Smooth muscle cell (in vitro differentiated cells): ENCODE measurements around the gene ST3GAL4. TPM values are rescaled to one million over a fixed set of nuclear protein-coding genes. Genes with fewer than 3 reads are reported as not detected.
A peak's percentile ranks its signal among the peaks of the same experiment; 100 is the strongest.

Experiments used
- DNase-seq: peaks from one replicate; lab custom pipeline; 2025; ENCODE audit not compliant: unreplicated experiment; lab: John Stamatoyannopoulos, UW
- H2AFZ ChIP-seq: fragments of 200-600 bp; sonication (generic); 2 replicates; pipeline ENCODE4 v1.6.0; 2016; ENCODE audit warnings: antibody characterized with exemption, low read depth, mild to moderate bottlenecking
- H3F3A ChIP-seq: fragments of 200-600 bp; sonication (generic); 2 replicates; pipeline ENCODE4 v1.6.0; 2017; ENCODE audit warnings: antibody characterized with exemption, low read depth
- H3K27ac ChIP-seq: fragments of 200-600 bp; sonication (generic); 2 replicates; pipeline ENCODE4 v1.5.1; 2016; ENCODE audit warnings: low read depth, mild to moderate bottlenecking
- H3K27me3 ChIP-seq: fragments of 200-600 bp; sonication (generic); 2 replicates; pipeline ENCODE4 v1.6.1; 2016; ENCODE audit warnings: low read depth, mild to moderate bottlenecking
- H3K36me3 ChIP-seq: fragments of 200-600 bp; sonication (generic); 2 replicates; pipeline ENCODE4 v1.5.1; 2016; ENCODE audit warnings: low read depth
- H3K4me1 ChIP-seq: fragments of 200-600 bp; sonication (generic); 2 replicates; pipeline ENCODE4 v1.5.1; 2016; ENCODE audit warnings: low read depth
- H3K4me2 ChIP-seq: fragments of 200-600 bp; sonication (generic); 2 replicates; pipeline ENCODE4 v1.6.0; 2016; ENCODE audit warnings: mild to moderate bottlenecking
- H3K4me3 ChIP-seq: fragments of 200-600 bp; sonication (generic); 2 replicates; pipeline ENCODE4 v1.5.1; 2016; ENCODE audit warnings: mild to moderate bottlenecking
- H3K79me2 ChIP-seq: fragments of 200-600 bp; sonication (generic); 2 replicates; pipeline ENCODE4 v1.6.0; 2016; ENCODE audit warnings: low read depth, mild to moderate bottlenecking
- H3K9ac ChIP-seq: fragments of 200-600 bp; sonication (generic); 2 replicates; pipeline ENCODE4 v1.6.0; 2016; ENCODE audit warnings: low read depth
- H3K9me3 ChIP-seq: fragments of 200-600 bp; sonication (generic); replicated peaks from 2 replicates; pipeline ENCODE4 v1.5.1; 2016; ENCODE audit warnings: low read depth
- H4K20me1 ChIP-seq: fragments of 200-600 bp; sonication (generic); 2 replicates; pipeline ENCODE4 v1.6.0; 2016; ENCODE audit warnings: low read depth
- WGBS: methylation state at CpG from one replicate; pipeline ENCODE4 v1.1.7; 2016; ENCODE audit warnings: low lambda C conversion rate; 5-methylcytosine and 5-hydroxymethylcytosine counted together
- polyA plus RNA-seq: library from polyadenylated mRNA; unstranded; fragments of >200 nt; fragmentation: Nextera tagmentation; extraction: Ambion mirVana; gene quantifications from 2 replicates; pipeline ENCODE4 v1.2.1, GENCODE V29; 2016
- total RNA-seq: library from RNA; depleted of rRNA; stranded (reverse); fragments of >200 nt; gene quantifications from 2 replicates; pipeline ENCODE4 v1.2.3, GENCODE V29; 2014
- TF ChIP-seq, protein P1 (sequence below): fragments of 200-600 bp; sonication (generic); IDR thresholded peaks from 2 replicates; pipeline ENCODE4 v1.5.1; 2017; ENCODE audit warnings: borderline replicate concordance, mild to moderate bottlenecking, antibody characterized with exemption; ENCODE audit not compliant: insufficient read depth, poor library complexity, severe bottlenecking

Gene ST3GAL4
- total and polyA plus RNA-seq, 2 experiments from 2014 or later: 60.3 to 60.9 TPM

- DNase-seq: no peak
- no peaks in the 10 kb centered on the region for H4K20me1 ChIP-seq
- no peak overlapping the region for H3K27ac ChIP-seq
- no peaks in the 10 kb centered on the region for H3F3A ChIP-seq
- H3K4me1 ChIP-seq: peaks cover 5% of the 10 kb centered on the region
- no peaks in the 10 kb centered on the region for H3K79me2 ChIP-seq
- TF ChIP-seq, protein P1, sequence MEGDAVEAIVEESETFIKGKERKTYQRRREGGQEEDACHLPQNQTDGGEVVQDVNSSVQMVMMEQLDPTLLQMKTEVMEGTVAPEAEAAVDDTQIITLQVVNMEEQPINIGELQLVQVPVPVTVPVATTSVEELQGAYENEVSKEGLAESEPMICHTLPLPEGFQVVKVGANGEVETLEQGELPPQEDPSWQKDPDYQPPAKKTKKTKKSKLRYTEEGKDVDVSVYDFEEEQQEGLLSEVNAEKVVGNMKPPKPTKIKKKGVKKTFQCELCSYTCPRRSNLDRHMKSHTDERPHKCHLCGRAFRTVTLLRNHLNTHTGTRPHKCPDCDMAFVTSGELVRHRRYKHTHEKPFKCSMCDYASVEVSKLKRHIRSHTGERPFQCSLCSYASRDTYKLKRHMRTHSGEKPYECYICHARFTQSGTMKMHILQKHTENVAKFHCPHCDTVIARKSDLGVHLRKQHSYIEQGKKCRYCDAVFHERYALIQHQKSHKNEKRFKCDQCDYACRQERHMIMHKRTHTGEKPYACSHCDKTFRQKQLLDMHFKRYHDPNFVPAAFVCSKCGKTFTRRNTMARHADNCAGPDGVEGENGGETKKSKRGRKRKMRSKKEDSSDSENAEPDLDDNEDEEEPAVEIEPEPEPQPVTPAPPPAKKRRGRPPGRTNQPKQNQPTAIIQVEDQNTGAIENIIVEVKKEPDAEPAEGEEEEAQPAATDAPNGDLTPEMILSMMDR: no peak
- WGBS: 94% methylated on average over 9 of the region's 10 CpGs
- H3K36me3 ChIP-seq: no peaks in the 10 kb centered on the region
- no peak overlapping the region for H3K4me3 ChIP-seq
- H3K9ac ChIP-seq: no peak overlapping the region
- peaks cover 4% of the 10 kb centered on the region for H3K27me3 ChIP-seq
- H2AFZ ChIP-seq: no peak overlapping the region
- H3K9me3 ChIP-seq: no peaks in the 10 kb centered on the region
- no peak overlapping the region for H3K4me2 ChIP-seq
Observed at GRCh38 chr11:126446581-126446980, 91.1 kb downstream of the ST3GAL4 start.

DNA sequence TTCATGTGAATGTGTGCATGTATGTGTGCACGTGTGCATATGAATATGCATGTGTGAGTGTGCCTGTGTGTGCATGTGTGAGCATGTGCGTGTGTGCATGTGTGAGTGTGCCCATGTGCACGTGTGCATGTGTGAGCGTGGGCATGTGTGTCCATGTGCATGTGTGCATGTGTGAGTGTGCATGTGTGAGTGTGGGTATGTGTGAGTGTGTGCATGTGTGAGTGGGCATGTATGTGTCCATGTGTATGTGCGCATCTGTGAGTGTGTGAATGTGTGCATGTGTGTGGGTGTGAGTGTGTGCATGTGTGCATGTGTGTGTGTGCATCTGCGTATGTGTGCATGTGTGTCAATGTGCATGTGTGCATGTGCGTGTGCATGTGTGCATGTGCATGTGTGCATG is 94.7 kb downstream of the ST3GAL4 start:
- Histone ChIP-seq H3K4me3 (no peak overlapping the region), H3K27me3 (no peaks in the 10 kb centered on the region), H3K9ac (no peak overlapping the region), H3K79me2 (no peaks in the 10 kb centered on the region), H3K36me3 (no peaks in the 10 kb centered on the region), H3K9me3 (no peaks in the 10 kb centered on the region), H3K27ac (no peak overlapping the region), H3K4me2 (no peak overlapping the region), H4K20me1 (no peaks in the 10 kb centered on the region), H3K4me1 (peaks cover 12% of the 10 kb centered on the region), H3F3A (no peaks in the 10 kb centered on the region), H2AFZ (no peak overlapping the region)
- TF ChIP-seq, protein P1: no peak
- WGBS: 98% methylated on average over 7 of the region's 7 CpGs
- no peak for DNase-seq

- TF ChIP-seq, protein P1: no peak
- Histone ChIP-seq H3K27ac (no peak overlapping the region), H3K4me3 (no peak overlapping the region), H3K79me2 (no peaks in the 10 kb centered on the region), H3K4me2 (no peak overlapping the region), H3K4me1 (peaks cover 12% of the 10 kb centered on the region), H3K9ac (no peak overlapping the region), H2AFZ (no peak overlapping the region), H4K20me1 (no peaks in the 10 kb centered on the region), H3F3A (no peaks in the 10 kb centered on the region), H3K27me3 (no peaks in the 10 kb centered on the region), H3K36me3 (no peaks in the 10 kb centered on the region), H3K9me3 (no peaks in the 10 kb centered on the region)
- 99% methylated on average over 10 of the region's 11 CpGs for WGBS
- no peak for DNase-seq
Observed at GRCh38 chr11:126450806-126451205, 95.3 kb downstream of the ST3GAL4 start.

DNA sequence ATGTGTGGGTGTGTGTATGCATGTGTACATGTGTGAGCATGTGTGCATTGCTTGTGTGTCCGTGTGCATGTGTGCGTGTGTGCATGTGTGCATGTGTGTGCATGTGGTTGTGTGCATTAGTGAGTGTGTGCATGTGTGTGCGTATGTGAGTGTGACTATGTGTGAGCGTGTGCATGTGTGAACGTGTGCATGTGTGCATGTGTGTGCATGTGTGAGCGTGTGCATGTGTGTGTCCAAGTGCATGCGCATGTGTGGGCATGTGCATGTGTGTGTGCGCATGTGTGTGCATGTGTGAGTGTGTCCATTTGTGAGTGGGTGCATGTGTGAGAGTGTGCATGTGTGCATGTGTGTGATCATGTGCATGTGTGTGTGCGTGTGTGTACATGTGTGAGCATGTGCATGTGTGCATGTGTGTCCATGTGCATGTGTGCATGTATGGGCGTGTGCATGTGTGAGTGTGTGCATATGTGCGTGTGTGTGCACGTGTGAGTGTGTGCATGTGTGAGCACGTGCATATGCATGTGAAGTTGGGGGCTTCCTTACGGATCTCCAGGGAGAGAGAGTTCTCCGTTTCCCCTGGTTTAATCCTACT is 95.8 kb downstream of the ST3GAL4 start:
- Histone ChIP-seq H3K4me2 (peak overlapping the region; percentile 43), H3K4me1 (peaks cover 12% of the 10 kb centered on the region), H3K9ac (no peak overlapping the region), H3K79me2 (no peaks in the 10 kb centered on the region), H3K27me3 (no peaks in the 10 kb centered on the region), H3K27ac (no peak overlapping the region), H3F3A (no peaks in the 10 kb centered on the region), H3K36me3 (no peaks in the 10 kb centered on the region), H3K9me3 (no peaks in the 10 kb centered on the region), H2AFZ (no peak overlapping the region), H4K20me1 (no peaks in the 10 kb centered on the region), H3K4me3 (no peak overlapping the region)
- WGBS: 88% methylated on average over 12 of the region's 15 CpGs
- no peak for DNase-seq
- TF ChIP-seq, protein P1: no peak
